Activated CD4-positive, alpha-beta T cell treated with anti-CD3 and anti-CD28 coated beads, Interleukin-2, amount 10 ng/mL, durations not matched to agents 24 days and 14 days (primary cell): ENCODE results near the gene CEMIP. TPM values are rescaled to one million over a fixed set of nuclear protein-coding genes. Genes with fewer than 3 reads are reported as not detected.
A peak's percentile ranks its signal among the peaks of the same experiment; 100 is the strongest.

Source experiments
- DNase-seq: peaks from one replicate; pipeline ENCODE4 v3.0.0; 2022
- H3K27ac Mint-ChIP-seq: one replicate; pipeline ENCODE4 v1.8.0; 2022; ENCODE audit warnings: mild to moderate bottlenecking, mixed read lengths
- H3K27me3 Mint-ChIP-seq: one replicate; pipeline ENCODE4 v1.8.0; 2022; ENCODE audit warnings: mixed read lengths
- H3K36me3 Mint-ChIP-seq: one replicate; pipeline ENCODE4 v1.8.0; 2022; ENCODE audit warnings: low read depth, mild to moderate bottlenecking, mixed read lengths
- H3K4me1 Mint-ChIP-seq: one replicate; pipeline ENCODE4 v1.8.0; 2021; ENCODE audit warnings: mixed read lengths
- H3K4me3 Mint-ChIP-seq: one replicate; pipeline ENCODE4 v1.8.0; 2022; ENCODE audit warnings: mild to moderate bottlenecking, moderate library complexity, mixed read lengths
- H3K9me3 Mint-ChIP-seq: one replicate; pipeline ENCODE4 v1.8.0; 2021; ENCODE audit warnings: mixed read lengths
- intact Hi-C: fragments of 100-400 bp; cut with micrococcal nuclease; formaldehyde crosslinking; loops from one replicate; pipeline ENCODE4 v1.15.1; 2023
- total RNA-seq: library from RNA; stranded (reverse); gene quantifications from 2 replicates; pipeline ENCODE4 v1.2.3, GENCODE V29; 2022

CEMIP gene
- total RNA-seq, 1 donor from 2014 or later = not detected

DNA sequence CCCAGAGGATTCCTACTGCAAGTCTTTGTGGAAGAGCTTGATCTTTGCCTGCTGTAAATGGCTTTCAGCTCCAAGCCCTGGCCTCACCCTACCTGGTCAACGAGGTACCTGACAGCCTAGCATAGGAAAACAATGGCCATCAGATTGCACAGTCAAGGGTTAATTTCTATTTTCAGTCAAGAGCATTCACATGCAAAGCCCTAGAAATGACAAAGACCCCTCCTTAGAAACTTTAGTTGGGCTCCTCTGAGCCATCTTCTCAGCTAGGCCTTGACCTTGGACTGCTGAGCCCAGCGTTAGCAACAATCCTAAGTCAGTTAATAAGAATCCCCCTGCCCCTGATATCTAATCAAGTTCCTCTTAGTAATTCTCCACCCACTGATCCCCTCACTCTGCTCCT, 192.0 kb downstream of the CEMIP start:
- Mint-ChIP-seq H3K4me3 (no peak overlapping the region), H3K27ac (no peak overlapping the region), H3K36me3 (peaks cover 27% of the 10 kb centered on the region), H3K9me3 (no peaks in the 10 kb centered on the region), H3K27me3 (no peaks in the 10 kb centered on the region), H3K4me1 (peaks cover 12% of the 10 kb centered on the region)
- intact Hi-C loops = loop anchor here (2.0 to 5.0 kb wide), 2 partner anchors 190 to 404 kb away; no protein-coding TSS in a partner anchor
- DNase-seq = no peak

DNA sequence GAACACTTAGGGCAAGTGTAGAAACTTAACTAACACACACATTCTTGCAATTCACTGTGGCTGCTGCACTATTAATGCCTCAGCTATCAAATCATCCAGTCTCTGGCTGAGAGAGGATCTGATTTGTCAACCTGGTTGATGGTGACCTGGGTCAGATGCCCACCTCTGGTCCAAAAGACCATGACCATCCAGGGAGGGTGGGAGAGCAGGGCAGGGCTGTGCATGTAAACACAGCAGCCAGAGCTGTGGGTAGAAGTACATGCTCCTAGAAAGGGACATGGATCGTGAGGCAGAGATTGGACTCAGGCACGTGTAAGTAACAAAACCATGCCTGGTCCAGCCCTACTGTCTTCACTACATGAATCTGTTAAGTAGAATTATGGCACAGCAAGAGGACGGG, 193.1 kb downstream of the CEMIP start:
- intact Hi-C loops = loop anchor here (5.0 kb wide), 1 partner anchor 405 kb away; no protein-coding TSS in a partner anchor
- no peaks in the 10 kb centered on the region for H3K27me3 Mint-ChIP-seq
- H3K9me3 Mint-ChIP-seq = no peaks in the 10 kb centered on the region
- peaks cover 28% of the 10 kb centered on the region for H3K36me3 Mint-ChIP-seq
- no peak overlapping the region for H3K4me3 Mint-ChIP-seq
- DNase-seq = no peak
- no peak overlapping the region for H3K27ac Mint-ChIP-seq
- peaks cover 18% of the 10 kb centered on the region for H3K4me1 Mint-ChIP-seq

DNA sequence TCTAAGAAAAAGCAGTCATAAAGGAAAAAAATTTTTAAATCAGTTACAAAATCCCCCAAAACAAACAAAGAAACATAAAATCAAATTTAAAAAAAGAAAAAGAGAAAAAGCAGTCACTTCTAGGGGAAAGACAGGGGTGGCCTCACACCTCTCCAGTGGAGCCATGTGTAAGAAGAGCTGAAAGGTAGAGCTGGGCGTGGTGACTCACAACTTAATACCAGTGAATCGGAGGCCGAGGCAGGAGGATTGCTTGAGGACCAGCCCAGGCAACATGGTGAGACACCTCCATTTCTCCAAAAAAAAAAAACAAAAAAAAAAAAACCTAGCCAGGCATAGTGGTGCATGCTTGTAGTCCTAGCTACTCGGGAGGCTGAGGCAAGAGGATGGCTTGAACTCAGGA, 195.7 kb downstream of the CEMIP start:
- Mint-ChIP-seq H3K27me3 (no peaks in the 10 kb centered on the region), H3K36me3 (peaks cover 44% of the 10 kb centered on the region), H3K4me1 (peaks cover 28% of the 10 kb centered on the region), H3K4me3 (no peak overlapping the region), H3K27ac (no peak overlapping the region), H3K9me3 (no peaks in the 10 kb centered on the region)
- intact Hi-C loops = loop anchor here (5.0 kb wide), 1 partner anchor 408 kb away; no protein-coding TSS in a partner anchor
- DNase-seq = no peak

DNA sequence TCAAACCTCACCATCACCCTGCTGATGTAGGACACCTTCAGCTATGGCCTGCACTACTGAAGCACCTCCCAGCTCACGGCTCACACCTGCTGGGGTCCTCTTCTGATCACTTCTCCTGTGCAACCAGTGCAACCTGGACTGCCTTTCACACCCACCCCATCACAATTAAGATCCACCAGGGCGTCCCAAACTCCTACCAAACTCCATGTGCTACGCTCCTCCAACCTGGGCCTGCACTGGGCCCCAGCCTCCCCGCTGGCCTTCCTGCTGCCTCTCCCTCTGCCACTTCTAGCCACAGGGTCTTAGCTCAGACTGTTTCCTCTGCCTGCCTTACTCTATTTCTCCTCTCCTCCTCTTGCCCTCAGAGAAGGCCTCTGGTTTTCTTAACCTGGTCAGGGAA, 197.7 kb downstream of the CEMIP start:
- H3K9me3 Mint-ChIP-seq = no peaks in the 10 kb centered on the region
- peaks cover 45% of the 10 kb centered on the region for H3K36me3 Mint-ChIP-seq
- H3K4me3 Mint-ChIP-seq = no peak overlapping the region

DNA sequence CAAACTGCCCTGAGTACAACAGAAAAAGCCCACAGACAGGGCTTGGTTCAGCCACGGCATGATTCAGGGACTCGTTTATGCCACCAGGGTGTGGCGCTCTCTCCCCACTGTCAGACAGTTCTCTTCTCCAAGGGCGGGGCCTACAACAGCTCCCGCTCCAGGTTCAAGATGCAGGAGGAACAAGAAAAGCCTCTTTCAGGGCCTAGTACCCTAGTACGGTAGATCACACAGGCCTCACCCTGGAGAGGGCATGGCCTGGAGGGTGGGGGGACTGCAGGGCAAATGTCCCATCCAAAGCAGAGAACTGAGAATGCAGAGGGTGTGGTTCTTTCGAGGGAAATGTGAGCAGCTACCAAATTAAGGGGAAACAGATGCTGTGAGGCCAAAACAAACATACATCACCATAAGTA, 198.5 kb downstream of the CEMIP start:
- DNase-seq = peak; percentile 79
- intact Hi-C loops = no loop called here
- no peaks in the 10 kb centered on the region for H3K9me3 Mint-ChIP-seq
- peaks cover 33% of the 10 kb centered on the region for H3K4me1 Mint-ChIP-seq
- no peak overlapping the region for H3K27ac Mint-ChIP-seq
- no peak overlapping the region for H3K4me3 Mint-ChIP-seq
- H3K36me3 Mint-ChIP-seq = peaks cover 49% of the 10 kb centered on the region
- H3K27me3 Mint-ChIP-seq = no peaks in the 10 kb centered on the region

More for the DNA sequence above, 197.7 kb downstream of the CEMIP start:
- intact Hi-C loops = no loop called here
- no peaks in the 10 kb centered on the region for H3K27me3 Mint-ChIP-seq
- DNase-seq = no peak
- peaks cover 26% of the 10 kb centered on the region for H3K4me1 Mint-ChIP-seq
- H3K27ac Mint-ChIP-seq = peak overlapping the region; percentile 19

DNA sequence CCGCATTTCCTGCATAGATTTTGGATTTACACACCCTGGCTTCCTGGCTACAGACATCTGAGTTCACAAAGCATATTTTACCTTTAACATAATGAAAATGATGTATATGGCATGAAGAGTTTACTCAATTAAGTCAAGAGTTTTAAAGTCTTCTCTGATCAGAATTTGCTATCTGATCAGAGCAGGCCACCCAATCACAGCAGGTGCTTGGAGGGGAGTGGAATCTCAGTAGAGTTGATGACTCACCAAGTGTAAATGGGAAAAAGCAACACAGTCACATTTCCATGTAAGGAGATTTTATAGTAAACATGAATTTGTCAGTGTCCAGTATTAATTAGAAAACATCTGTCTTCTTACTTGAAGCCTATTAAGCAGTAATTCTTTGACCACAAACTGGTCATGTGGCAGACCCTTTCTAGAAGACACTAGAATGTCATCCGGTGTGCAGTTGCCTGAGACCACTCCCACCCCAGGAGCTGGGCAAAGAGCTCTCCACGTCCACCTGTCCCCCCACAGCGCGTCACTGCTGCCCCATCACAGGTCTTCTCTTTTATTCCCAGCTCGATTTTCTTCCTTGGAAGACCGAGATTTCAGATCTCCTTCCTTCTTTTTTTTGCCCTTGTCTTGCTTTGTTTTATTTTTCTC, 199.6 kb downstream of the CEMIP start:
- intact Hi-C loops = no loop called here

DNA sequence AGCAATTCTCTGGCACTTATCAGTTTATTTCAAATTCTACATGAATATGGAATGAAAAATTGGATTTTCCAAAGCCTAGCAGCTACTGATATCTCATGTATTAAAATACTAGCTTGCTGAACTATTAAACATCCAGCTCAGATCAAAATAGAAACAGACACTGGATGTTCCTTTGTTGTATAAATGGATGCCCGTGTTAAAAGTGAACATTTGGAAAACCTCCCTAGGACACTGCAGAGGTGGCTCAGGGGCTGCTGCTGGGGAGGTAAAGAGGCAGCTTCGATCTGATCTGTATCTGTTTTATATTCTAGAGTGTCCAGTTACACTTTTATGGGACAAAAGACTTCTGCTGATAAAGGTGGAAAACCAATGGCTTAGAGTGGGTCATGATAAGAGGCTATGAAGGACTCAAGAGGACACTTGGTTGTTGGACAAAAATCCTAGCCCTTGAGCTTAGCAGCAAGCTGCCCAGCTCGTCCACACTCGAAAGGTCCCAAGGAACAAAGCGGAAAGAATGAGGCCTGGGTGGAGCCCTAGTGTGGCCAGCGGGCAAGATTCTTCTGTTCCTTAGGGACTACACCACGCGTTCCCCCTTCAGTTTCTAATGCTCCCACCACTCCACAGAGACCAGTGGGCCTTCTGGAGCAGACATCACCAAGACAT, 200.5 kb downstream of the CEMIP start:
- Mint-ChIP-seq H3K4me1 (peaks cover 43% of the 10 kb centered on the region), H3K4me3 (no peak overlapping the region), H3K27me3 (no peaks in the 10 kb centered on the region), H3K27ac (no peak overlapping the region), H3K36me3 (peaks cover 59% of the 10 kb centered on the region), H3K9me3 (no peaks in the 10 kb centered on the region)
- no peak for DNase-seq
- intact Hi-C loops = loop anchor here (10.0 kb wide), 1 partner anchor 1065 kb away; the partner anchor contains the start of gene MEX3B

More for the DNA sequence above, 199.6 kb downstream of the CEMIP start:
- H3K27me3 Mint-ChIP-seq = no peaks in the 10 kb centered on the region
- DNase-seq = no peak
- H3K4me1 Mint-ChIP-seq = peaks cover 38% of the 10 kb centered on the region
- no peaks in the 10 kb centered on the region for H3K9me3 Mint-ChIP-seq
- peaks cover 55% of the 10 kb centered on the region for H3K36me3 Mint-ChIP-seq
- H3K27ac Mint-ChIP-seq = no peak overlapping the region
- H3K4me3 Mint-ChIP-seq = no peak overlapping the region

DNA sequence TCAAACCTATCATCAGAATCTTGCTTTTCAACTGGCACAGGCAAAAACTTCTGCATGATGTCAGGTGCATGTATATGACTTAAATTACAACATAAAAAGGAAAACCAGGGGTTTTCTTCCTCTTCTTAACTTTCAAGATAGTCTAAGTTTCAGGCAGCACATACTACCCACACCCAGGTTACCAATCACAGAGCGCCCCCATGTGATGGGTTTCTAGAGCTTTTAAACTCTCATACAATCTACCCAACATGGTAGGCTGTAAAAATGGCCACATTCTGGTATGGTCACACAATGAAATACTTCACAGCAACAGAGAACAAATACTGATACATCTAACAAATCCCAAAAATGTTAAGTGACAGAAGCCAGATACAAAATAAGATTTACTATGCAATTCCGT, 203.0 kb downstream of the CEMIP start:
- Mint-ChIP-seq H3K27me3 (no peaks in the 10 kb centered on the region), H3K4me3 (no peak overlapping the region), H3K36me3 (peaks cover 62% of the 10 kb centered on the region), H3K9me3 (no peaks in the 10 kb centered on the region), H3K4me1 (peaks cover 46% of the 10 kb centered on the region), H3K27ac (peak overlapping the region; percentile 7)
- no peak for DNase-seq
- intact Hi-C loops = loop anchor here (10.0 kb wide), 1 partner anchor 1063 kb away; the partner anchor contains the start of gene MEX3B

DNA sequence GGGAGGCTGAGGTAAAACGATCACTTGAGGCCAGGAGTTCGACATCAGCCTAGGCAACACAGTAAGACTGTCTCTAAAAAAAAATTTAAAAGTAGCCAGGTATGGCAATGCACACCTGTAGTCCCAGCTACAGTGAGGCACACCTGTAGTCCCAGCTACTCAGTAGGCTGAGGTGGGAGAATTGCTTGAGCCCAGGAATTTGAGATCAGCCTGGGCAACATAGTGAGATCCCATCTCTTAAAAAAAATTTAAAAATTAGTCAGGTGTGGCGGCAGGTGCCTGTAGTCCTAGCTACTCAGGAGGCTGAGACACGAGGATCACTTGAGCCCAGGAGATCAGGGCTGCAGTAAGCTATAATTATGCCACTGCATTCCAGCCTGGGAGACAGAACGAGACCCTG, 203.7 kb downstream of the CEMIP start:
- Mint-ChIP-seq H3K4me1 (peaks cover 45% of the 10 kb centered on the region), H3K9me3 (no peaks in the 10 kb centered on the region), H3K27me3 (no peaks in the 10 kb centered on the region), H3K27ac (no peak overlapping the region), H3K36me3 (peaks cover 61% of the 10 kb centered on the region), H3K4me3 (no peak overlapping the region)
- intact Hi-C loops = loop anchor here (10.0 kb wide), 1 partner anchor 1062 kb away; the partner anchor contains the start of gene MEX3B
- DNase-seq = no peak

DNA sequence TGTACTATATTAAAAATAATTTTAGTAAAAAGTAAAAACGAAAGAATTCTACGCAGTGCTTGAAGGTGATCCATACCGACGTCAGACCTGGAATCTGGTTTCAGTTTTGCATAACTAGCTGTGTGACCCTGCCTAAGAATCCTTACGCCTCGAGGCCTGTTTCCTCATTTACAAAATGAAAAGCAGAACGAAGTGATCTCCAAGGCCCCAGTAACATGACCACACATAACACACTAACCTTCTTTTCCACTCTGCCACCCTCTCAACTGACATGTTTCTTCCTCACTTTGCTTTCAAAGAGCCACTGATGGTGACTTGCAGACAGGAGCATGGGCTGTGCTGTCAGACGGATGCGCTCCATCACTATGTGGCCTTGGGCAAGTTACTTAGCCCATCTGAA, 205.7 kb downstream of the CEMIP start:
- Mint-ChIP-seq H3K36me3 (peaks cover 52% of the 10 kb centered on the region), H3K4me3 (peak overlapping the region; percentile 16), H3K27ac (peak overlapping the region; percentile 9), H3K27me3 (no peaks in the 10 kb centered on the region), H3K9me3 (no peaks in the 10 kb centered on the region), H3K4me1 (peaks cover 47% of the 10 kb centered on the region)
- intact Hi-C loops = loop anchor here (10.0 kb wide), 1 partner anchor 1060 kb away; the partner anchor contains the start of gene MEX3B
- no peak for DNase-seq

DNA sequence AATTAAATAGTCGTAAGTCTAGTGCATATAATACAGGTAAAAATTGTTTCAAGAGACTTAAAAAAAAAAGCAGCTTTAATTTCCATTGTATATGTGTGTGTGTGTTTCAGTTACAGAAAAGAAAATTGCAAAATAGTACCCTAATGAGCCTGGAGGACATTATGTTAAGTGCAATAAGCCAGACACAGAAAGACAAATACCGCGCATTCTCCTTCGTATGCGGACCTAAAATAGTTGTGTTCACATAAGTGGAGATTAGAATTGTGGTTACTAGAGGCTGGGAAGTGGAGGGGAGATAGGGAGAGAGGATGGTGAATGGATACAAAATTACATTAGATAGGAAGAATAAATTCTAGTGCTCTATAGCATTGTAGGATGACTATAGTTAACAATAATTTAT, 206.8 kb downstream of the CEMIP start:
- Mint-ChIP-seq H3K36me3 (peaks cover 44% of the 10 kb centered on the region), H3K27ac (no peak overlapping the region), H3K4me3 (peak overlapping the region; percentile 3), H3K4me1 (peaks cover 51% of the 10 kb centered on the region), H3K9me3 (no peaks in the 10 kb centered on the region), H3K27me3 (no peaks in the 10 kb centered on the region)
- intact Hi-C loops = loop anchor here (10.0 kb wide), 1 partner anchor 1059 kb away; the partner anchor contains the start of gene MEX3B
- DNase-seq = no peak

DNA sequence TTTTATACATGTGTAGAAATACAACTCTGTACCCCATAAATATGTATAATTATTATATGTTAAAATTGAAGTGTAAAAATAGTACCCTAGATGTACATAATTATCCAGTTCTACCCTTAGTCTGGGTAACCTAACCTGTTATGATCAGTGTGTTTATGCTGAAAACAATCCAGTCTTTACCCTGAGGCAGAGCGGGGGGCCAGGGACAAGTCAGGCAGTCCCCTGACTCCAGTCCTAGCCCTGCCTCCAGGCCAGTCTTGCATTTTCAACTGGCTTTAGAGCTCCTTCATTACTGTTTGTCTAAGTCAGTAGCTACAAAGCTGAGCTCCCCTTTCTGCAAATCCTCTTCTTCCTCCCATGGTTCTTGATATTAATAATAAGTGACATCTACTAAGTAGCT, 207.3 kb downstream of the CEMIP start:
- Mint-ChIP-seq H3K9me3 (no peaks in the 10 kb centered on the region), H3K4me1 (peaks cover 56% of the 10 kb centered on the region), H3K36me3 (peaks cover 43% of the 10 kb centered on the region), H3K27me3 (no peaks in the 10 kb centered on the region), H3K27ac (no peak overlapping the region), H3K4me3 (peak overlapping the region; percentile 52)
- intact Hi-C loops = loop anchor here (10.0 kb wide), 1 partner anchor 1058 kb away; the partner anchor contains the start of gene MEX3B
- no peak for DNase-seq

DNA sequence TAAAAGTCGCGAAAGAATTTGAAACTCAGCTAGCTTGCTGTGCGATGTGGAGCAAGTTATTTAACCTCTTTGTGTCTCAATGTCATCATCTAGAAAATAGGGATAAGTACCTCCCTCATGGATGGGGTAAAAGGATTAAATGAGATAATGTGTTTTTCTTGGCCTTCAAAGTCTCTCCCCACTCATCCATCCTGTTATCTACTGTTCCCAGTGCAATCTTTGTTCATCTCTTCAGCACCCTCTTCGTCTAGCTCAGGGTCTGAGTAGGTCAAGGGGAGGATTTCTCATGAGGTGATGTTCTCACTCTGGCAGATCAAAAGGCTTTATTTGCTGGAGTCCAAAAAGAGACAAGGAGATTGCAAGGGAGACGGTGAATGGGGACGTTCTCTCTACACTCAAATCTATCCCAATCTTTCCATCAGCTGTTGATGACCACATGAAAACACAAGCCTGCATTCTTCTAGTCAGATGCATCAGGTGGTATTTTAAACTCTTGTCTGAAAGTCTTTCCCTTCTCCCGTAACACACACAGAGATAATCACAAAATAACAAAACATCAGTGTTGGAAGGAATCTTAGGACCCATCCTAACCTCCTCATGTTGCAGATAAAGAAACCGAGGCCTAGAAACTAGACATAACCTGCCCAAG, 209.1 kb downstream of the CEMIP start:
- peaks cover 58% of the 10 kb centered on the region for H3K4me1 Mint-ChIP-seq
- intact Hi-C loops = loop anchor here (10.0 kb wide), 1 partner anchor 1057 kb away; the partner anchor contains the start of gene MEX3B

More for the DNA sequence above, 209.1 kb downstream of the CEMIP start:
- Mint-ChIP-seq H3K9me3 (no peaks in the 10 kb centered on the region), H3K27ac (peak overlapping the region; percentile 96), H3K36me3 (peaks cover 31% of the 10 kb centered on the region), H3K27me3 (no peaks in the 10 kb centered on the region), H3K4me3 (peak overlapping the region; percentile 98)
- DNase-seq = no peak
